IMR-90 (cell line): ENCODE measurements around the gene TMSB15C. TPM values are rescaled to one million over a fixed set of nuclear protein-coding genes. Genes with fewer than 3 reads are reported as not detected.
"Not testable (repeated sequence)": the region's sequence is repeated elsewhere in the genome, so short reads cannot be mapped to it uniquely, and the experiment has no call there.

Experiments used
- ATAC-seq: fragments of 200-7000 bp; cut with Tn5 transposase; 2 replicates; pipeline ENCODE4 v1.9.1; 2020; ENCODE audit warnings: low read depth, mild to moderate bottlenecking, moderate library complexity
- BruUV-seq: library from RNA; stranded (reverse); fragments of 400-500 nt; replicated peaks from 2 replicates; lab custom pipeline; 2021; lab: Mats Ljungman, UMichigan
- CTCF ChIA-PET: fragments of 300-600 bp; formaldehyde crosslinking; extraction: SDS; loops from one replicate; lab custom pipeline; 2021; ENCODE audit warnings: antibody characterized with exemption; lab: Yijun Ruan, JAX
- POLR2A ChIA-PET: fragments of 300-600 bp; sonication (Branson Sonifier 250); formaldehyde crosslinking; loops from one replicate; lab custom pipeline; 2022; ENCODE audit warnings: antibody characterized with exemption; ENCODE audit not compliant: unreplicated experiment; lab: Charles Lee
- DNase-seq: peaks from one replicate; pipeline ENCODE4 v3.0.0; 2013
- H2AFZ ChIP-seq: replicated peaks from 2 replicates; pipeline ENCODE3; 2013; ENCODE audit warnings: low read length, mild to moderate bottlenecking; ENCODE audit not compliant: poor library complexity
- H2AK5ac ChIP-seq: 2 replicates; pipeline ENCODE4 v1.6.1; 2013; ENCODE audit warnings: low read depth, low read length, inconsistent platforms
- H2AK9ac ChIP-seq: replicated peaks from 2 replicates; pipeline ENCODE3; 2013; ENCODE audit warnings: mild to moderate bottlenecking, low read depth, low read length, moderate library complexity; ENCODE audit not compliant: poor library complexity
- H2BK120ac ChIP-seq: 2 replicates; pipeline ENCODE4 v1.6.1; 2013; ENCODE audit warnings: low read depth, low read length, inconsistent platforms
- H2BK15ac ChIP-seq: 3 replicates; pipeline ENCODE4 v1.6.1; 2013; ENCODE audit warnings: low read depth, low read length, inconsistent platforms
- H2BK20ac ChIP-seq: 2 replicates; pipeline ENCODE4 v1.6.1; 2013; ENCODE audit warnings: low read depth, mild to moderate bottlenecking, inconsistent platforms, low read length, moderate library complexity
- H2BK5ac ChIP-seq: 2 replicates; pipeline ENCODE4 v1.6.1; 2013; ENCODE audit warnings: mild to moderate bottlenecking, low read depth, low read length, inconsistent platforms; ENCODE audit not compliant: poor library complexity, severe bottlenecking
- H3K14ac ChIP-seq: replicated peaks from 2 replicates; pipeline ENCODE4 v1.6.1; 2013; ENCODE audit warnings: low read depth, low read length, inconsistent platforms
- H3K18ac ChIP-seq: 2 replicates; pipeline ENCODE4 v1.6.1; 2013; ENCODE audit warnings: low read depth, low read length, control low read depth
- H3K23ac ChIP-seq: 2 replicates; pipeline ENCODE4 v1.6.1; 2013; ENCODE audit warnings: low read depth, low read length, inconsistent platforms
- H3K27ac ChIP-seq: 2 replicates; pipeline ENCODE4 v1.5.1; 2013; ENCODE audit warnings: mild to moderate bottlenecking, control low read depth, low read length; ENCODE audit not compliant: insufficient read depth
- H3K27me3 ChIP-seq: 2 replicates; pipeline ENCODE4 v1.6.1; 2013; ENCODE audit warnings: low read length; ENCODE audit not compliant: control insufficient read depth, insufficient read depth
- H3K36me3 ChIP-seq: 2 replicates; pipeline ENCODE4 v1.6.1; 2013; ENCODE audit warnings: low read length, mixed read lengths; ENCODE audit not compliant: control insufficient read depth, insufficient read depth
- H3K4ac ChIP-seq: 2 replicates; pipeline ENCODE4 v1.6.1; 2013; ENCODE audit warnings: low read depth, low read length, inconsistent platforms
- H3K4me1 ChIP-seq: 2 replicates; pipeline ENCODE4 v1.6.1; 2013; ENCODE audit warnings: low read length, mixed read lengths; ENCODE audit not compliant: control insufficient read depth, insufficient read depth
- H3K4me2 ChIP-seq: 2 replicates; pipeline ENCODE4 v1.6.1; 2013; ENCODE audit warnings: low read depth, mild to moderate bottlenecking, control low read depth, low read length, moderate library complexity
- H3K4me3 ChIP-seq: 2 replicates; pipeline ENCODE4 v1.5.1; 2013; ENCODE audit warnings: low read depth, mild to moderate bottlenecking, control low read depth, low read length, moderate library complexity; ENCODE audit not compliant: insufficient read depth
- H3K56ac ChIP-seq: 2 replicates; pipeline ENCODE4 v1.6.1; 2013; ENCODE audit warnings: low read length, inconsistent platforms; ENCODE audit not compliant: insufficient read depth; ENCODE audit errors: extremely low read depth
- H3K79me1 ChIP-seq, 2 experiments: 2 replicates each; pipeline ENCODE4 v1.6.1; 2013; ENCODE audit warnings: low read length in 2 of 2, inconsistent platforms in 1 of 2, low read depth in 1 of 2
- H3K9ac ChIP-seq: 2 replicates; pipeline ENCODE4 v1.6.1; 2013; ENCODE audit warnings: low read depth, low read length, control low read depth
- H3K9me1 ChIP-seq: 2 replicates; pipeline ENCODE4 v1.6.1; 2013; ENCODE audit warnings: low read length, inconsistent platforms; ENCODE audit not compliant: insufficient read depth
- H3K9me3 ChIP-seq: 2 replicates; pipeline ENCODE4 v1.6.1; 2013; ENCODE audit warnings: low read length; ENCODE audit not compliant: control insufficient read depth, insufficient read depth
- H4K20me1 ChIP-seq: 2 replicates; pipeline ENCODE4 v1.6.1; 2013; ENCODE audit warnings: low read length, inconsistent platforms; ENCODE audit not compliant: insufficient read depth
- H4K5ac ChIP-seq: 2 replicates; pipeline ENCODE4 v1.6.1; 2013; ENCODE audit warnings: mild to moderate bottlenecking, low read depth, low read length, control low read depth
- H4K8ac ChIP-seq, 2 experiments: 2 replicates each; pipeline ENCODE4 v1.6.1; 2013; ENCODE audit warnings: low read depth in 2 of 2, low read length in 2 of 2, control low read depth in 1 of 2, inconsistent platforms in 1 of 2
- H4K91ac ChIP-seq: 2 replicates; pipeline ENCODE4 v1.6.1; 2013; ENCODE audit warnings: low read depth, low read length, inconsistent platforms; ENCODE audit not compliant: insufficient read depth
- WGBS, 2 experiments: methylation state at CpG; one replicate each; pipeline versions ENCODE4 v1.1.5 to v1.1.7; 2013; ENCODE audit warnings: missing lambda C conversion rate in 2 of 2; ENCODE audit not compliant: insufficient read length in 1 of 2; ENCODE audit errors: extremely low coverage in 2 of 2; 5-methylcytosine and 5-hydroxymethylcytosine counted together
- dilution Hi-C: fragments of 300-500 bp; cut with HindIII; formaldehyde crosslinking; loops from one replicate; pipeline ENCODE4 v1.14.3; 2018; ENCODE audit warnings: low sequenced_read_pairs; ENCODE audit not compliant: unreplicated experiment
- in situ Hi-C: fragments of 300-500 bp; cut with MboI; formaldehyde crosslinking; loops from 3 replicates; pipeline ENCODE4 v1.14.3; 2019; ENCODE audit warnings: low sequenced_read_pairs, inconsistent platforms, mixed read lengths
- intact Hi-C: fragments of 100-400 bp; cut with micrococcal nuclease; formaldehyde crosslinking; loops from 2 replicates; pipeline ENCODE4 v1.10.0; 2022
- polyA plus RNA-seq, 3 experiments: library from polyadenylated mRNA; depleted of rRNA; stranded (reverse); fragments of >200 nt; gene quantifications; 2 replicates each; pipeline ENCODE4 v1.2.3, GENCODE V29; 2012; ENCODE audit warnings: low replicate concordance in 1 of 3
- total RNA-seq: library from RNA; depleted of rRNA; stranded (reverse); fragments of >200 nt; gene quantifications from 2 replicates; pipeline ENCODE4 v1.2.3, GENCODE V29; 2012

The TMSB15C gene
- total and polyA plus RNA-seq, 2 of the 4 experiments (the other 2 are of a cell fraction), result 1.9 to 2.0 TPM

DNA sequence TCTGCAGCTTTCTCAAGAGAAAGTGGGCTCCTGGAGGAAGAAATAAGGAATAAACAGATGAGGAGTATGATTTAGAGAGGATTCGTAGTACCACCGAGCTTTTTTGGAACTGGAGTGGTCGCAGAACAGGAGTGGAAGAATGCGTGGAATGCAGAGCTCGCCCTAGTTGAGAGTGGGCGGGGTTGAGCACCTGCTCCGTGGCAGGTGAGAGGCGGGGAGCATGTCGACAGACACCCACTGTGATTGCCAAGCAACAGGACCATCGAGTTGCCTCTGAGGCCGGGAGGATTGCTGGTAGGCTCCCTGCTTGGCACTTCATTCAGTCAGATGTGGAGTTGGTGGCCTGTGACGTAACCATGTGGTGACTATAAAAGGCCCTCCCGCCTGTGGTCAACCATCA lies 21.1 kb downstream of the TMSB15C start:
- H2AFZ ChIP-seq, H2BK120ac ChIP-seq, H3K27ac ChIP-seq, H3K36me3 ChIP-seq, H2BK15ac ChIP-seq, H2BK20ac ChIP-seq, H2AK5ac ChIP-seq, BruUV-seq, H3K79me1 ChIP-seq, H3K18ac ChIP-seq, H4K8ac ChIP-seq, H3K9me1 ChIP-seq, H3K4me1 ChIP-seq, H4K5ac ChIP-seq, POLR2A ChIA-PET, in situ Hi-C loops, H4K20me1 ChIP-seq, H3K14ac ChIP-seq, ATAC-seq, H3K27me3 ChIP-seq, H3K4ac ChIP-seq, H3K4me2 ChIP-seq, H3K9me3 ChIP-seq, H2BK5ac ChIP-seq, dilution Hi-C loops, H4K91ac ChIP-seq, intact Hi-C loops, H3K9ac ChIP-seq, H2AK9ac ChIP-seq, CTCF ChIA-PET, H3K4me3 ChIP-seq, DNase-seq, H3K56ac ChIP-seq, H3K23ac ChIP-seq: not testable (repeated sequence)
- no CpG with 5 or more reads among the region's 13 CpGs for WGBS, 2 experiments
